SK-N-SH (cell line): ENCODE data around the gene ENOX1. TPM values are rescaled to one million over a fixed set of nuclear protein-coding genes. Genes with fewer than 3 reads are reported as not detected.

Experiments
- CTCF ChIA-PET: fragments of 300-600, 350-600 bp; formaldehyde crosslinking; extraction: SDS; loops from one replicate; lab custom pipeline; 2021; lab: Yijun Ruan, JAX
- POLR2A ChIA-PET: fragments of 350-600 bp; sonication (Branson Sonifier 250); formaldehyde crosslinking; extraction: SDS; loops from one replicate; lab custom pipeline; 2020; ENCODE audit warnings: antibody characterized with exemption, inconsistent platforms; lab: Yijun Ruan, JAX
- DNase-seq: peaks from one replicate; pipeline ENCODE4 v3.0.0; 2012
- H2AFZ ChIP-seq: fragments of 200-600 bp; sonication (generic); 2 replicates; pipeline ENCODE4 v1.8.1; 2016; ENCODE audit warnings: antibody characterized with exemption, mild to moderate bottlenecking, low read depth
- H3F3A ChIP-seq: fragments of 200-600 bp; sonication (generic); replicated peaks from 2 replicates; pipeline ENCODE3; 2016; ENCODE audit warnings: antibody characterized with exemption, mild to moderate bottlenecking; ENCODE audit not compliant: insufficient read depth
- H3K27ac ChIP-seq, 2 experiments: fragments of 200-500 bp in 1 of 2; fragments of 200-600 bp in 1 of 2; sonication (Bioruptor generic) in 1 of 2; sonication (generic), shearing (Covaris generic) in 1 of 2; 2 replicates each; pipeline versions ENCODE4 v1.5.1 to v1.6.1; 2014 to 2016; ENCODE audit warnings: low read depth in 2 of 2, inconsistent platforms in 1 of 2, low read length in 1 of 2, mild to moderate bottlenecking in 1 of 2, mixed read lengths in 1 of 2
- H3K27me3 ChIP-seq: fragments of 200-600 bp; sonication (generic), shearing (Covaris generic); 2 replicates; pipeline ENCODE4 v1.6.1; 2016; ENCODE audit warnings: mixed run types; ENCODE audit not compliant: insufficient read depth
- H3K36me3 ChIP-seq, 2 experiments: fragments of 200-500 bp in 1 of 2; fragments of 200-600 bp in 1 of 2; sonication (Bioruptor generic) in 1 of 2; sonication (generic) in 1 of 2; replicated peaks in 1 of 2; 2 replicates each; pipeline versions ENCODE3 to v1.5.1; 2014 to 2016; ENCODE audit warnings: low read length in 1 of 2, mild to moderate bottlenecking in 1 of 2; ENCODE audit not compliant: insufficient read depth in 2 of 2, control insufficient read depth in 1 of 2
- H3K4me1 ChIP-seq, 2 experiments: fragments of 200-500 bp in 1 of 2; fragments of 200-600 bp in 1 of 2; sonication (Bioruptor generic) in 1 of 2; sonication (generic), shearing (Covaris generic) in 1 of 2; 2 replicates each; pipeline versions ENCODE4 v1.5.1 to v1.6.1; 2014 to 2016; ENCODE audit warnings: low read depth in 1 of 2, low read length in 1 of 2, mixed run types in 1 of 2; ENCODE audit not compliant: insufficient read depth in 2 of 2, control insufficient read depth in 1 of 2
- H3K4me2 ChIP-seq: fragments of 200-600 bp; sonication (generic), shearing (Covaris generic); 2 replicates; pipeline ENCODE4 v1.6.1; 2017; ENCODE audit warnings: mixed run types
- H3K4me3 ChIP-seq, 2 experiments: fragments of 200-500 bp in 1 of 2; fragments of 200-600 bp in 1 of 2; sonication (Bioruptor generic) in 1 of 2; sonication (generic), shearing (Covaris generic) in 1 of 2; 2 replicates each; pipeline versions ENCODE4 v1.5.1 to v1.8.1; 2014 to 2016; ENCODE audit warnings: low read depth in 2 of 2, inconsistent platforms in 1 of 2, low read length in 1 of 2, mild to moderate bottlenecking in 1 of 2, mixed read lengths in 1 of 2, moderate library complexity in 1 of 2
- H3K79me2 ChIP-seq: fragments of 200-600 bp; sonication (generic); 2 replicates; pipeline ENCODE4 v1.8.1; 2017; ENCODE audit warnings: mild to moderate bottlenecking; ENCODE audit not compliant: insufficient read depth
- H3K9ac ChIP-seq: fragments of 200-600 bp; sonication (generic); 2 replicates; pipeline ENCODE4 v1.6.1; 2017; ENCODE audit warnings: mixed run types
- H3K9me2 ChIP-seq: fragments of 200-600 bp; sonication (generic); 2 replicates; pipeline ENCODE4 v1.6.1; 2017; ENCODE audit warnings: mixed run types
- H3K9me3 ChIP-seq: fragments of 200-600 bp; sonication (generic); 2 replicates; pipeline ENCODE4 v1.6.1; 2017; ENCODE audit warnings: mixed run types, mild to moderate bottlenecking, moderate library complexity
- H4K20me1 ChIP-seq: fragments of 200-600 bp; sonication (generic); 2 replicates; pipeline ENCODE4 v1.6.1; 2017; ENCODE audit warnings: mild to moderate bottlenecking, mixed run types; ENCODE audit not compliant: insufficient read depth
- FOSL2 ChIP-seq: IDR thresholded peaks from 2 replicates; pipeline ENCODE4 v1.4.0; 2012; ENCODE audit warnings: low read depth, mild to moderate bottlenecking, moderate library complexity, borderline replicate concordance
- FOXJ3 ChIP-seq: sonication (generic); formaldehyde crosslinking; IDR thresholded peaks from 2 replicates; pipeline ENCODE4 v1.5.1; 2020; ENCODE audit warnings: mild to moderate bottlenecking, missing genetic modification reagents
- JUND ChIP-seq: IDR thresholded peaks from 2 replicates; pipeline ENCODE4 v1.4.0; 2012
- POLR2AphosphoS5 ChIP-seq: IDR thresholded peaks from 2 replicates; pipeline ENCODE4 v1.6.1; 2012; ENCODE audit warnings: low read depth, low read length
- RCOR1 ChIP-seq: fragments of 150-350 bp; IDR thresholded peaks from 2 replicates; pipeline ENCODE4 v1.6.1; 2017; ENCODE audit warnings: antibody characterized with exemption, low read length
- TCF12 ChIP-seq: IDR thresholded peaks from 2 replicates; pipeline ENCODE4 v1.4.0; 2012
- YY1 ChIP-seq: IDR thresholded peaks from 2 replicates; pipeline ENCODE4 v1.4.0; 2012; ENCODE audit warnings: low read depth, mild to moderate bottlenecking
- WGBS: methylation state at CpG from one replicate; pipeline ENCODE4 v1.1.6; 2017; ENCODE audit warnings: low lambda C conversion rate; 5-methylcytosine and 5-hydroxymethylcytosine counted together
- polyA plus RNA-seq, 3 experiments: library from polyadenylated mRNA; depleted of rRNA; stranded (reverse); fragments of >200 nt; gene quantifications; 2 replicates each; pipeline ENCODE4 v1.2.3, GENCODE V29; 2012
- TF ChIP-seq, protein P1 (sequence below): fragments of 200-600 bp; sonication (generic); IDR thresholded peaks from 2 replicates; pipeline ENCODE4 v1.6.1; 2017; ENCODE audit warnings: antibody characterized with exemption, mild to moderate bottlenecking, moderate library complexity
- TF ChIP-seq, protein P2 (sequence below): IDR thresholded peaks from 2 replicates; pipeline ENCODE4; 2012
- TF ChIP-seq, protein P3 (sequence below): IDR thresholded peaks from 2 replicates; pipeline ENCODE4 v1.6.1; 2012; ENCODE audit warnings: mild to moderate bottlenecking, low read depth, low read length, moderate library complexity

ENOX1 gene
- polyA plus RNA-seq, 1 of the 3 experiments (the other 2 are of a cell fraction) = 5.8 TPM

DNA sequence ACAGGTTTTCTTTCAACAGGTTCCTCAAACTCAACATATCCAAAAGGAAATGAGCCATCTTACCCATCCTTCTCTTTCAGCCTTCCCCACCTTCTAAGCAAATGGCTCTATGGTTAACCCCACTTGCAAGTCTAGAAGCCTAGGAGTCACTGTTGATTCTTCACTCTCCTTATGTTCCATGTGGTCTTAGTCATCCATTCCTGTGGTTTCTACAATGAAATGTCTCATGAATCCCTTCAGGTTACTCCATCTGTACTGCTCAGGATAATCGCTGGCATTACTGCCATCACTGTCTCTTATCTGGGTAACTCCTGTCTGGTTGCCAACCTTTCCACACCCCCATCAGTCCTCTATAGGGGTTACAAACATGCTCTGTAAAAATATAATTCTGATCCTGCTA is 381.3 kb downstream of the ENOX1 start:
- Histone ChIP-seq H3K27ac (no peak overlapping the region), H2AFZ (no peak overlapping the region), H3F3A (peaks cover 3% of the 10 kb centered on the region), H3K4me1 (peaks cover 0 to 10% of the 10 kb centered on the region in 2 experiments; a peak in 2 of 4 replicates), H3K36me3 (no peaks in the 10 kb centered on the region), H3K9me3 (no peaks in the 10 kb centered on the region), H3K27me3 (no peaks in the 10 kb centered on the region), H3K9ac (no peak overlapping the region), H4K20me1 (no peaks in the 10 kb centered on the region), H3K9me2 (no peaks in the 10 kb centered on the region), H3K4me3 (no peak overlapping the region), H3K79me2 (no peaks in the 10 kb centered on the region), H3K4me2 (no peak overlapping the region)
- no peak for DNase-seq
- POLR2A ChIA-PET = no interaction called here
- CTCF ChIA-PET = no interaction called here
- WGBS = 0% methylated on average over 1 of the region's 1 CpG
- TF ChIP-seq YY1 (no peak), TCF12 (peak; percentile 53), POLR2AphosphoS5 (no peak), JUND (peak; percentile 46), FOSL2 (peak; percentile 57; the same call in 1 of the 2 replicates), RCOR1 (no peak), FOXJ3 (no peak)
- TF ChIP-seq, protein P1, sequence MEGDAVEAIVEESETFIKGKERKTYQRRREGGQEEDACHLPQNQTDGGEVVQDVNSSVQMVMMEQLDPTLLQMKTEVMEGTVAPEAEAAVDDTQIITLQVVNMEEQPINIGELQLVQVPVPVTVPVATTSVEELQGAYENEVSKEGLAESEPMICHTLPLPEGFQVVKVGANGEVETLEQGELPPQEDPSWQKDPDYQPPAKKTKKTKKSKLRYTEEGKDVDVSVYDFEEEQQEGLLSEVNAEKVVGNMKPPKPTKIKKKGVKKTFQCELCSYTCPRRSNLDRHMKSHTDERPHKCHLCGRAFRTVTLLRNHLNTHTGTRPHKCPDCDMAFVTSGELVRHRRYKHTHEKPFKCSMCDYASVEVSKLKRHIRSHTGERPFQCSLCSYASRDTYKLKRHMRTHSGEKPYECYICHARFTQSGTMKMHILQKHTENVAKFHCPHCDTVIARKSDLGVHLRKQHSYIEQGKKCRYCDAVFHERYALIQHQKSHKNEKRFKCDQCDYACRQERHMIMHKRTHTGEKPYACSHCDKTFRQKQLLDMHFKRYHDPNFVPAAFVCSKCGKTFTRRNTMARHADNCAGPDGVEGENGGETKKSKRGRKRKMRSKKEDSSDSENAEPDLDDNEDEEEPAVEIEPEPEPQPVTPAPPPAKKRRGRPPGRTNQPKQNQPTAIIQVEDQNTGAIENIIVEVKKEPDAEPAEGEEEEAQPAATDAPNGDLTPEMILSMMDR = peak; percentile 15; the same call in 1 of the 2 replicates
- TF ChIP-seq, protein P2, sequence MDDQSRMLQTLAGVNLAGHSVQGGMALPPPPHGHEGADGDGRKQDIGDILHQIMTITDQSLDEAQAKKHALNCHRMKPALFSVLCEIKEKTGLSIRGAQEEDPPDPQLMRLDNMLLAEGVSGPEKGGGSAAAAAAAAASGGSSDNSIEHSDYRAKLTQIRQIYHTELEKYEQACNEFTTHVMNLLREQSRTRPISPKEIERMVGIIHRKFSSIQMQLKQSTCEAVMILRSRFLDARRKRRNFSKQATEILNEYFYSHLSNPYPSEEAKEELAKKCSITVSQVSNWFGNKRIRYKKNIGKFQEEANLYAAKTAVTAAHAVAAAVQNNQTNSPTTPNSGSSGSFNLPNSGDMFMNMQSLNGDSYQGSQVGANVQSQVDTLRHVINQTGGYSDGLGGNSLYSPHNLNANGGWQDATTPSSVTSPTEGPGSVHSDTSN = peak; percentile 46; the same call in 1 of the 2 replicates

DNA sequence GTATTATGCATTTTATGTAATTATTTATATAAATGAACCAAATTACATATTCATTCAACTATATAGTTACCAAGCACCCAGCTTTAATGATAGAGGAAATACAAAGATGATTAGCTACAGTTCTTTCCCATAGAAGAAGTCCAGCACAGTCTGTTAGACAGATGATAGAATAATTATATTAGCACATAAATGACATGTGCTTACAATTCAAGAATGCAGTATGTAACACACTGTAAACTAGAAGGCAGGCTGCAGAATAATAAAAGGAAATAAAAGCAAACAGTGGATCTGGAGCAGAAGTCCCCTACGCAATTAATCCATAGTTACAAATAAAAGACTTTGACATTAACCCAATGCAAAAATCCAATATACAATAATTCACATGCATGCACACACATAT is 384.4 kb downstream of the ENOX1 start:
- no peaks in the 10 kb centered on the region for H3K79me2 ChIP-seq
- H3F3A ChIP-seq = no peaks in the 10 kb centered on the region
- H3K27me3 ChIP-seq = no peaks in the 10 kb centered on the region
- no peaks in the 10 kb centered on the region for H3K9me3 ChIP-seq
- POLR2A ChIA-PET = no interaction called here
- WGBS = 100% methylated on average over 1 of the region's 1 CpG
- no peak overlapping the region for H2AFZ ChIP-seq
- DNase-seq = peak; percentile 27
- no peaks in the 10 kb centered on the region for H3K36me3 ChIP-seq
- no peaks in the 10 kb centered on the region for H4K20me1 ChIP-seq
- 0 out of 2 replicates have a peak, but pooled peaks have one; percentile 17 for TF ChIP-seq RCOR1
- TF ChIP-seq, protein P3, sequence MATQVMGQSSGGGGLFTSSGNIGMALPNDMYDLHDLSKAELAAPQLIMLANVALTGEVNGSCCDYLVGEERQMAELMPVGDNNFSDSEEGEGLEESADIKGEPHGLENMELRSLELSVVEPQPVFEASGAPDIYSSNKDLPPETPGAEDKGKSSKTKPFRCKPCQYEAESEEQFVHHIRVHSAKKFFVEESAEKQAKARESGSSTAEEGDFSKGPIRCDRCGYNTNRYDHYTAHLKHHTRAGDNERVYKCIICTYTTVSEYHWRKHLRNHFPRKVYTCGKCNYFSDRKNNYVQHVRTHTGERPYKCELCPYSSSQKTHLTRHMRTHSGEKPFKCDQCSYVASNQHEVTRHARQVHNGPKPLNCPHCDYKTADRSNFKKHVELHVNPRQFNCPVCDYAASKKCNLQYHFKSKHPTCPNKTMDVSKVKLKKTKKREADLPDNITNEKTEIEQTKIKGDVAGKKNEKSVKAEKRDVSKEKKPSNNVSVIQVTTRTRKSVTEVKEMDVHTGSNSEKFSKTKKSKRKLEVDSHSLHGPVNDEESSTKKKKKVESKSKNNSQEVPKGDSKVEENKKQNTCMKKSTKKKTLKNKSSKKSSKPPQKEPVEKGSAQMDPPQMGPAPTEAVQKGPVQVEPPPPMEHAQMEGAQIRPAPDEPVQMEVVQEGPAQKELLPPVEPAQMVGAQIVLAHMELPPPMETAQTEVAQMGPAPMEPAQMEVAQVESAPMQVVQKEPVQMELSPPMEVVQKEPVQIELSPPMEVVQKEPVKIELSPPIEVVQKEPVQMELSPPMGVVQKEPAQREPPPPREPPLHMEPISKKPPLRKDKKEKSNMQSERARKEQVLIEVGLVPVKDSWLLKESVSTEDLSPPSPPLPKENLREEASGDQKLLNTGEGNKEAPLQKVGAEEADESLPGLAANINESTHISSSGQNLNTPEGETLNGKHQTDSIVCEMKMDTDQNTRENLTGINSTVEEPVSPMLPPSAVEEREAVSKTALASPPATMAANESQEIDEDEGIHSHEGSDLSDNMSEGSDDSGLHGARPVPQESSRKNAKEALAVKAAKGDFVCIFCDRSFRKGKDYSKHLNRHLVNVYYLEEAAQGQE = no peak
- TF ChIP-seq, all 33 proteins: peak for 1
- H3K4me3 ChIP-seq = no peak overlapping the region
- H3K4me1 ChIP-seq = peaks cover 0 to 10% of the 10 kb centered on the region in 2 experiments; a peak in 2 of 4 replicates
- no peak overlapping the region for H3K9ac ChIP-seq
- H3K4me2 ChIP-seq = no peak overlapping the region
- no peak overlapping the region for H3K27ac ChIP-seq
- H3K9me2 ChIP-seq = no peaks in the 10 kb centered on the region
- CTCF ChIA-PET = interaction anchor here (1.0 kb wide), 1 partner anchor 40 kb away, joined by 3 read pairs; no protein-coding TSS in a partner anchor
